ENCODE results near the gene ILDR1.
A peak's percentile ranks its signal among the peaks of the same experiment; 100 is the strongest.

- TF ChIP-seq CTCF (IDR thresholded peaks at IDR 0.05 in 2 of 3, conservative IDR thresholded peaks at IDR 0.05 in 1 of 3; ENCODE audit: control insufficient read depth in 2 of 3, extremely low read depth in 1 of 3, insufficient read depth in 1 of 3, low read depth in 3 of 3, low read length in 3 of 3) = no peak
- no peak for TF ChIP-seq ZSCAN29 (IDR thresholded peaks at IDR 0.05)
- peak; percentile 6; the same call in 1 of the 2 replicates for TF ChIP-seq JUNB (IDR thresholded peaks at IDR 0.05)
- TF ChIP-seq BCL3 (IDR thresholded peaks at IDR 0.05; ENCODE audit: borderline replicate concordance, insufficient read depth, low read depth, low read length, poor library complexity, severe bottlenecking) = no peak
- TF ChIP-seq CBFB (IDR thresholded peaks at IDR 0.05; ENCODE audit: low read depth) = no peak
- TF ChIP-seq CHD2 (IDR thresholded peaks at IDR 0.05; ENCODE audit: borderline replicate concordance, low read depth, low read length) = no peak
Observed at GRCh38 chr3:122003112-122003511, 18.9 kb downstream of the ILDR1 start.
